ENCODE measurements around the gene MAMSTR. TPM values are rescaled to one million over a fixed set of nuclear protein-coding genes. Genes with fewer than 3 reads are reported as not detected.

The MAMSTR gene
- total RNA-seq, 1 experiment from 2014 or later: 0.18 TPM

DNA sequence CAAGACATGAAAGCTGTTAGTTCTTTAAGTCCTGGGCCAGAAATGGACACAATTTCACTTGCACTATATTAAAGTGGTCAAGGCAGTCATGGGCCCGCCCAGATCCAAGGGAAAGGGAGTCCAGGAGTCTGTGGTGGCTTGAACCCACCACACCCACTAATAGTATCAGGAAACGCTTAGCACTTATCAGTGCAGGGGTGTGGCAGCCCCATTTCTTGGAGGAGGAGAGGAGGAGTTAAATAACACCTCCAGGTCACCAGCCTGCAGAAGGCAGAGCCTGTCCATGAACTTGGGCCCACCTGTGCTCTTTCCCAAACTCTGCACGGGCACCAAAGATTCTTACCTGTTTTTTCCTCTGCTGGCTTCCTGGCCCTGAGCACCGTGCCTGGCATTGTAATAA is 41.3 kb downstream of the MAMSTR start:
- CTCF ChIA-PET: no interaction called here
- Histone ChIP-seq H3K4me1 (ENCODE audit: insufficient read depth, low read length) (no peaks in the 10 kb centered on the region), H3K27me3 (ENCODE audit: low read length) (no peaks in the 10 kb centered on the region), H2AFZ (ENCODE audit: low read length) (no peak overlapping the region), H3K9me3 (ENCODE audit: low read length) (no peaks in the 10 kb centered on the region), H3K27ac (ENCODE audit: low read length) (no peak overlapping the region), H3K36me3 (ENCODE audit: low read depth, low read length) (no peaks in the 10 kb centered on the region), H3F3A (ENCODE audit: low read length, unreplicated experiment) (no peaks in the 10 kb centered on the region), H3K4me3 (ENCODE audit: low read length) (no peak overlapping the region), H3K4me2 (ENCODE audit: low read length) (no peak overlapping the region), H3K79me2 (ENCODE audit: low read length) (no peaks in the 10 kb centered on the region), H4K20me1 (ENCODE audit: low read length) (no peaks in the 10 kb centered on the region), H3K9ac (ENCODE audit: low read length) (no peak overlapping the region), H3K9me2 (replicated peaks; ENCODE audit: low read length) (no peaks in the 10 kb centered on the region)
- no TSS peak for BruUV-seq (replicated peaks)
- no peak for TF ChIP-seq EZH2 (IDR thresholded peaks at IDR 0.05; ENCODE audit: low read length, unreplicated experiment)
- TF ChIP-seq, protein P1, sequence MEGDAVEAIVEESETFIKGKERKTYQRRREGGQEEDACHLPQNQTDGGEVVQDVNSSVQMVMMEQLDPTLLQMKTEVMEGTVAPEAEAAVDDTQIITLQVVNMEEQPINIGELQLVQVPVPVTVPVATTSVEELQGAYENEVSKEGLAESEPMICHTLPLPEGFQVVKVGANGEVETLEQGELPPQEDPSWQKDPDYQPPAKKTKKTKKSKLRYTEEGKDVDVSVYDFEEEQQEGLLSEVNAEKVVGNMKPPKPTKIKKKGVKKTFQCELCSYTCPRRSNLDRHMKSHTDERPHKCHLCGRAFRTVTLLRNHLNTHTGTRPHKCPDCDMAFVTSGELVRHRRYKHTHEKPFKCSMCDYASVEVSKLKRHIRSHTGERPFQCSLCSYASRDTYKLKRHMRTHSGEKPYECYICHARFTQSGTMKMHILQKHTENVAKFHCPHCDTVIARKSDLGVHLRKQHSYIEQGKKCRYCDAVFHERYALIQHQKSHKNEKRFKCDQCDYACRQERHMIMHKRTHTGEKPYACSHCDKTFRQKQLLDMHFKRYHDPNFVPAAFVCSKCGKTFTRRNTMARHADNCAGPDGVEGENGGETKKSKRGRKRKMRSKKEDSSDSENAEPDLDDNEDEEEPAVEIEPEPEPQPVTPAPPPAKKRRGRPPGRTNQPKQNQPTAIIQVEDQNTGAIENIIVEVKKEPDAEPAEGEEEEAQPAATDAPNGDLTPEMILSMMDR (conservative IDR thresholded peaks at IDR 0.05; ENCODE audit: low read depth, low read length): no peak
- no peak for TF ChIP-seq EZH2phosphoT487 (IDR thresholded peaks at IDR 0.05; ENCODE audit: borderline replicate concordance, low read length)
- DNase-seq: no peak
- intact Hi-C loops (cut with micrococcal nuclease): loop anchor here (5.0 kb wide), 1 partner anchor 34 kb away; no protein-coding TSS in a partner anchor
- POLR2A ChIA-PET (ENCODE audit: unreplicated experiment): no interaction called here
- no peak for ATAC-seq

DNA sequence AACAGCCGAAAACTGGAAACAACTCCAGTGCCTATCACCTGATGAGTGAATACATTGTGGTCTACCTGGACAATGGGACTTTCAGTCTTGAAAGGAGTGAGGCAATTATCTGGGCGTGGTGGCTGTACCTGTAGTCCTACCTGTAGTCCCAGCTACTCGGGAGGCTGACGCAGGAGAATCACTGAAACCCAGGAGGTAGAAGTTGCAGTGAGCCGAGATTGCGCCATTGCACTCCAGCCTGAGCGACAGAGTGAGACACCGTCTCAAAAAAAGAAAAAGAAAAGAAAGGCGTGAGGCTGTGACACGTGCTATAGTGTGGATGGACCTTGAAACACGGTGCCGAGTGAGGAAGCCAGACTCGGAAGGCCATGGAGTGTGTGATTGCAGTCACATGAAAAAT is 42.6 kb downstream of the MAMSTR start:
- ChIA-PET POLR2A (ENCODE audit: unreplicated experiment) (no interaction called here), CTCF (no interaction called here)
- H3K79me2 ChIP-seq (ENCODE audit: low read length): no peaks in the 10 kb centered on the region
- H3K4me2 ChIP-seq (ENCODE audit: low read length): no peak overlapping the region
- H4K20me1 ChIP-seq (ENCODE audit: low read length): no peaks in the 10 kb centered on the region
- H3K27me3 ChIP-seq (ENCODE audit: low read length): no peaks in the 10 kb centered on the region
- DNase-seq (no peak), ATAC-seq (no peak)
- no peak overlapping the region for H3K9ac ChIP-seq (ENCODE audit: low read length)
- TF ChIP-seq, protein P1 (conservative IDR thresholded peaks at IDR 0.05; ENCODE audit: low read depth, low read length): no peak
- TF ChIP-seq EZH2phosphoT487 (IDR thresholded peaks at IDR 0.05; ENCODE audit: borderline replicate concordance, low read length) (no peak), EZH2 (IDR thresholded peaks at IDR 0.05; ENCODE audit: low read length, unreplicated experiment) (no peak)
- BruUV-seq (replicated peaks): no TSS peak
- H2AFZ ChIP-seq (ENCODE audit: low read length): no peak overlapping the region
- no peaks in the 10 kb centered on the region for H3F3A ChIP-seq (ENCODE audit: low read length, unreplicated experiment)
- H3K9me3 ChIP-seq (ENCODE audit: low read length): no peaks in the 10 kb centered on the region
- intact Hi-C loops (cut with micrococcal nuclease): loop anchor here (5.0 kb wide), 1 partner anchor 35 kb away; no protein-coding TSS in a partner anchor
- no peaks in the 10 kb centered on the region for H3K9me2 ChIP-seq (replicated peaks; ENCODE audit: low read length)
- no peaks in the 10 kb centered on the region for H3K36me3 ChIP-seq (ENCODE audit: low read depth, low read length)
- H3K4me1 ChIP-seq (ENCODE audit: insufficient read depth, low read length): no peaks in the 10 kb centered on the region
- no peak overlapping the region for H3K4me3 ChIP-seq (ENCODE audit: low read length)
- H3K27ac ChIP-seq (ENCODE audit: low read length): no peak overlapping the region

DNA sequence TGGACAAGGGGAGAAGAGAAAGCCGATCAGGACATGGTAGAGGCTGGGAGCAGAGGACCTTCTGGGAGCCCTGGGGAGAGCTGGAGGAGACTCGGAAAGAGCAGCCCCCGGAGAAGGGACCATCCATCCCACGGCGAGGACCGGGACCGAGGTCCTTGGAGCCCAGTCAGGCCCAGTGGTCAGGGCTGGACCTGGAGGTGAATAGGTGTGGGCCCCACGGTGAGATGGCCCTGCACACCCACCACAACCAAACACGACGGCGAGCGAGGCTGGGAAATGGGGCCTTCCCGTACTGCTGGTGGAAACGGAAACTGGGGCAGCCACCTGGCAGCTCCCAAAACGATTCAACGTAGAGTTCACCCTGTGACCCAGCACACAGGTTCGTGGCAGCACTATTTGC is 43.0 kb downstream of the MAMSTR start:
- H2AFZ ChIP-seq (ENCODE audit: low read length): no peak overlapping the region
- H3K36me3 ChIP-seq (ENCODE audit: low read depth, low read length): no peaks in the 10 kb centered on the region
- no peak overlapping the region for H3K4me2 ChIP-seq (ENCODE audit: low read length)
- ATAC-seq (no peak), DNase-seq (no peak)
- ChIA-PET CTCF (no interaction called here), POLR2A (ENCODE audit: unreplicated experiment) (no interaction called here)
- H3K4me1 ChIP-seq (ENCODE audit: insufficient read depth, low read length): no peaks in the 10 kb centered on the region
- no peak for TF ChIP-seq EZH2phosphoT487 (IDR thresholded peaks at IDR 0.05; ENCODE audit: borderline replicate concordance, low read length)
- TF ChIP-seq, protein P1 (conservative IDR thresholded peaks at IDR 0.05; ENCODE audit: low read depth, low read length): no peak
- no peak for TF ChIP-seq EZH2 (IDR thresholded peaks at IDR 0.05; ENCODE audit: low read length, unreplicated experiment)
- no peak overlapping the region for H3K4me3 ChIP-seq (ENCODE audit: low read length)
- BruUV-seq (replicated peaks): no TSS peak
- no peaks in the 10 kb centered on the region for H3K9me3 ChIP-seq (ENCODE audit: low read length)
- no peaks in the 10 kb centered on the region for H3K27me3 ChIP-seq (ENCODE audit: low read length)
- H3K79me2 ChIP-seq (ENCODE audit: low read length): no peaks in the 10 kb centered on the region
- H4K20me1 ChIP-seq (ENCODE audit: low read length): no peaks in the 10 kb centered on the region
- H3K27ac ChIP-seq (ENCODE audit: low read length): no peak overlapping the region
- intact Hi-C loops (cut with micrococcal nuclease): loop anchor here (5.0 kb wide), 1 partner anchor 36 kb away; no protein-coding TSS in a partner anchor
- no peak overlapping the region for H3K9ac ChIP-seq (ENCODE audit: low read length)
- no peaks in the 10 kb centered on the region for H3K9me2 ChIP-seq (replicated peaks; ENCODE audit: low read length)
- H3F3A ChIP-seq (ENCODE audit: low read length, unreplicated experiment): no peaks in the 10 kb centered on the region

Data from PC-3 (cell line).